C4-2B (cell line): ENCODE data around the gene GRK5.

Experiments used
- ZFX ChIP-seq: fragments of 450-650 bp; IDR thresholded peaks from 2 replicates; pipeline ENCODE4 v1.6.1; 2017
- TF ChIP-seq, protein P1 (sequence below): fragments of 450-650 bp; conservative IDR thresholded peaks from 2 replicates; pipeline ENCODE4 v1.5.1; 2017; ENCODE audit warnings: mild to moderate bottlenecking

- TF ChIP-seq, protein P1, sequence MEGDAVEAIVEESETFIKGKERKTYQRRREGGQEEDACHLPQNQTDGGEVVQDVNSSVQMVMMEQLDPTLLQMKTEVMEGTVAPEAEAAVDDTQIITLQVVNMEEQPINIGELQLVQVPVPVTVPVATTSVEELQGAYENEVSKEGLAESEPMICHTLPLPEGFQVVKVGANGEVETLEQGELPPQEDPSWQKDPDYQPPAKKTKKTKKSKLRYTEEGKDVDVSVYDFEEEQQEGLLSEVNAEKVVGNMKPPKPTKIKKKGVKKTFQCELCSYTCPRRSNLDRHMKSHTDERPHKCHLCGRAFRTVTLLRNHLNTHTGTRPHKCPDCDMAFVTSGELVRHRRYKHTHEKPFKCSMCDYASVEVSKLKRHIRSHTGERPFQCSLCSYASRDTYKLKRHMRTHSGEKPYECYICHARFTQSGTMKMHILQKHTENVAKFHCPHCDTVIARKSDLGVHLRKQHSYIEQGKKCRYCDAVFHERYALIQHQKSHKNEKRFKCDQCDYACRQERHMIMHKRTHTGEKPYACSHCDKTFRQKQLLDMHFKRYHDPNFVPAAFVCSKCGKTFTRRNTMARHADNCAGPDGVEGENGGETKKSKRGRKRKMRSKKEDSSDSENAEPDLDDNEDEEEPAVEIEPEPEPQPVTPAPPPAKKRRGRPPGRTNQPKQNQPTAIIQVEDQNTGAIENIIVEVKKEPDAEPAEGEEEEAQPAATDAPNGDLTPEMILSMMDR, result peak; percentile 75
- TF ChIP-seq ZFX, result no peak
Measured at GRCh38 chr10:119489991-119490326, 282.6 kb downstream of the GRK5 start.
